ENCODE results near the gene FAM222A. TPM values are rescaled to one million over a fixed set of nuclear protein-coding genes. Genes with fewer than 3 reads are reported as not detected.
A peak's percentile ranks its signal among the peaks of the same experiment; 100 is the strongest.

The FAM222A gene
- total RNA-seq, 1 experiment from 2014 or later, result 2.8 TPM

- TF ChIP-seq, protein P1, sequence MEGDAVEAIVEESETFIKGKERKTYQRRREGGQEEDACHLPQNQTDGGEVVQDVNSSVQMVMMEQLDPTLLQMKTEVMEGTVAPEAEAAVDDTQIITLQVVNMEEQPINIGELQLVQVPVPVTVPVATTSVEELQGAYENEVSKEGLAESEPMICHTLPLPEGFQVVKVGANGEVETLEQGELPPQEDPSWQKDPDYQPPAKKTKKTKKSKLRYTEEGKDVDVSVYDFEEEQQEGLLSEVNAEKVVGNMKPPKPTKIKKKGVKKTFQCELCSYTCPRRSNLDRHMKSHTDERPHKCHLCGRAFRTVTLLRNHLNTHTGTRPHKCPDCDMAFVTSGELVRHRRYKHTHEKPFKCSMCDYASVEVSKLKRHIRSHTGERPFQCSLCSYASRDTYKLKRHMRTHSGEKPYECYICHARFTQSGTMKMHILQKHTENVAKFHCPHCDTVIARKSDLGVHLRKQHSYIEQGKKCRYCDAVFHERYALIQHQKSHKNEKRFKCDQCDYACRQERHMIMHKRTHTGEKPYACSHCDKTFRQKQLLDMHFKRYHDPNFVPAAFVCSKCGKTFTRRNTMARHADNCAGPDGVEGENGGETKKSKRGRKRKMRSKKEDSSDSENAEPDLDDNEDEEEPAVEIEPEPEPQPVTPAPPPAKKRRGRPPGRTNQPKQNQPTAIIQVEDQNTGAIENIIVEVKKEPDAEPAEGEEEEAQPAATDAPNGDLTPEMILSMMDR (conservative IDR thresholded peaks at IDR 0.05), result no peak
Measured at GRCh38 chr12:109741286-109741969, 27.8 kb downstream of the FAM222A start.

More at GRCh38 chr12:109741286-109741969, 27.8 kb downstream of the FAM222A start:
- peak; percentile 23 for DNase-seq
- Histone ChIP-seq H3K4ac (ENCODE audit: low read depth, low read length) (no peak overlapping the region), H3K4me1 (ENCODE audit: insufficient read depth, low read length) (no peaks in the 10 kb centered on the region; the same call in 1 of the 2 replicates), H2BK15ac (ENCODE audit: low read depth, low read length) (no peak overlapping the region), H3K4me2 (ENCODE audit: insufficient read depth, insufficient read length, low read length) (no peak overlapping the region), H2AK5ac (ENCODE audit: insufficient read length, low read length) (no peak overlapping the region), H3K79me2 (ENCODE audit: insufficient read depth, low read length) (no peaks in the 10 kb centered on the region), H3K27me3 (ENCODE audit: insufficient read depth, low read length) (no peaks in the 10 kb centered on the region), H3K18ac (ENCODE audit: insufficient read length, low read depth, low read length) (no peak overlapping the region), H3K79me1 (ENCODE audit: insufficient read depth, low read depth, low read length, poor library complexity, severe bottlenecking) (no peaks in the 10 kb centered on the region), H3K23me2 (ENCODE audit: insufficient read length, low read depth, low read length, poor library complexity, severe bottlenecking) (no peaks in the 10 kb centered on the region), H3K14ac (ENCODE audit: insufficient read depth, low read length) (no peak overlapping the region; the same call in 1 of the 2 replicates), H2AFZ (ENCODE audit: low read length) (no peak overlapping the region), H4K8ac (replicated peaks; ENCODE audit: insufficient read length, low read depth, low read length) (no peak overlapping the region), H3T11ph (ENCODE audit: low read length) (no peak overlapping the region), H3K56ac (ENCODE audit: insufficient read length, low read depth, low read length) (no peak overlapping the region), H4K20me1 (ENCODE audit: control insufficient read depth, insufficient read depth, insufficient read length) (no peaks in the 10 kb centered on the region), H2BK20ac (ENCODE audit: low read depth, low read length, poor library complexity, severe bottlenecking) (no peak overlapping the region), H4K91ac (ENCODE audit: insufficient read length, low read depth, low read length) (no peak overlapping the region), H2BK12ac (ENCODE audit: insufficient read length, low read depth, low read length) (no peak overlapping the region), H3K9me3 (ENCODE audit: control insufficient read depth, low read depth, low read length) (no peaks in the 10 kb centered on the region), H4K5ac (ENCODE audit: insufficient read length, low read depth, low read length) (no peak overlapping the region), H3K27ac (ENCODE audit: insufficient read length, low read depth, low read length) (no peak overlapping the region), H2BK120ac (ENCODE audit: low read depth, low read length, poor library complexity, severe bottlenecking) (no peak overlapping the region), H3K23ac (ENCODE audit: insufficient read length, low read depth, low read length) (no peak overlapping the region), H2BK5ac (ENCODE audit: insufficient read length, low read length) (no peak overlapping the region), H3K9ac (ENCODE audit: extremely low read depth, insufficient read length, low read length) (no peak overlapping the region)
- WGBS (ENCODE audit: extremely low coverage, insufficient read length, low lambda C conversion rate), result no CpG with 5 or more reads among the region's 4 CpGs
- H3K4me1 Mint-ChIP-seq, result peaks cover 15 to 28% of the 10 kb centered on the region in 2 experiments
- no peaks in the 10 kb centered on the region for H3K36me3 Mint-ChIP-seq (ENCODE audit: insufficient read depth in 1 of 3, low read depth in 3 of 3)
- no peak overlapping the region for H3K27ac Mint-ChIP-seq
- no peaks in the 10 kb centered on the region; a peak in 2 of 5 replicates for H3K9me3 Mint-ChIP-seq
- H3K4me3 Mint-ChIP-seq, result no peak overlapping the region
- H3K27me3 Mint-ChIP-seq (ENCODE audit: low read depth), result peaks cover 3% of the 10 kb centered on the region

Data from H9 (cell line).